GM19438 (cell line): ENCODE data around the gene CENPC.

Experiments
- ATAC-seq: cut with Tn5 transposase; IDR thresholded peaks from one replicate; pipeline ENCODE4 v1.9.1; 2021; ENCODE audit warnings: low read depth; ENCODE audit not compliant: unreplicated experiment

CENPC gene

GRCh38 chr4:67430989-67431388, 114.3 kb downstream of the CENPC start:
- no peak for ATAC-seq

- ATAC-seq: no peak
Observed at GRCh38 chr4:67428819-67429218, 116.5 kb downstream of the CENPC start.
